ENCODE measurements around the gene KRTAP29-1.
"Not testable (repeated sequence)": the region's sequence is repeated elsewhere in the genome, so short reads cannot be mapped to it uniquely, and the experiment has no call there.

KRTAP29-1 gene

DNA sequence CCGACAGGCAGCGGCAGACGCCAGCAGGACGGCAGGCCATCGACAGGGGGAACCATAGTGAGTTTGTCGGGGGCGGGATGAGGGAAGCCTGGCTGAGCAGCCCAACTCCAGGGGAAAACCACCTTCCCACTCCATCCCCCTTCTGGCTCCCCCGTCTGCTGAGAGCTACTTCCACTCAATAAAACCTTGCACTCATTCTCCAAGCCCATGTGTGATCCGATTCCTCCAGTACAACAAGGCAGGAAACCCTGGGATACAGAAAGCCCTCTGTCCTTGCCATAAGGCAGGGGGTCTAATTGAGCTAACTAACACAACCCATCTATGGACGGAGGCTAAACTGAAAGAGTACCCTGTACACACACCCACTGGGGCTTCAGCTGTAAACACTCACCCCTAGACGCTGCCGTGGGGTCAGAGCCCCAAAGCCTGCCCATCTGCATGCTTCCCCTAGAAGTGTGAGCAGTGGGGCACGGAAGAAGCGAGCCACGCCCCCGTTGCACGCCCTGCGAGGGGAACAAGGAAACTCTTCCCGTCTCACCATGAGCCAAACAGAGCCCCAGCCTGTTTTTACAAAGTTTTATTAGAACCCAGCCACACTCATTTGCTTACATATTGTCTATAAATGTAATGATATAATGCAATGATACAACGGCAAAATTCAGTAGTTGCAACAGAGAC is 4.1 kb downstream of the KRTAP29-1 start:
- DNase-seq: no peak

DNA sequence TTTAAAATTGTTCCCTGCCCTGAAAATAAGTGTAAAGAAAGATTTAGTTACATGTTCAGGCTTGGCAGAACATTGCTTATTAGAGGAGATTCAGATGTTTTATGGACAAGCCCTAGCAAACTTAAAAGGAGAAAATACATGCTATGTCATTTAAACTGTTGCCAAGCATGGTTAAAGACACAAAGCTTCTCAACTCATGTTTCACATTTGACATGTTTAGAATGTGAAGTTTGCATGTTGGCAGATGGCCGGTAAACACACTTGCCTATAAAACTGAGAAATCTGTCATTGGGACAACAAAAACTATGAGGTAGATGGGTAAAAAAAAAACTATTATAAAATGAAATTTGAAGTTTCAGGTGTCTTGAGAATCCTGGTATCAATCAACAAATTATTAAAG is 5.8 kb downstream of the KRTAP29-1 start:
- DNase-seq: no peak

DNA sequence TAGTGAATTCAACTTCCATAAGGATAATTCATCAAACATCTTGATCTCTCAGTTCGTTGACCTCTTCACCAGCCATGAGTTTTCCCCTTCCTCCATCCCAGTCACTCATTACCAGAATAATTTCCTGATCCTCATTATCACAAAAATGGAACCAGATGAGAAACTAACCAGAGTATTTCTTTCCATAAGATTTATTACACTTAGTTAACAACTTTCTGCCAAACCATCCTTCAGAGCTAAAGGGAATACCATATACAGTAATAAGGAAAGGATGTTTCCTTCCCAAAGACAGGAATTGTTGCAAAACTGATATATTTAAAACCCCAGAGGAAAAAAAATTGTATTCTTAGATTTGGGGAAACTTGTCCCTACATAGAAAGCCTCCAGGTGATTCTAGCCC is 8.6 kb downstream of the KRTAP29-1 start:
- no peak for DNase-seq

DNA sequence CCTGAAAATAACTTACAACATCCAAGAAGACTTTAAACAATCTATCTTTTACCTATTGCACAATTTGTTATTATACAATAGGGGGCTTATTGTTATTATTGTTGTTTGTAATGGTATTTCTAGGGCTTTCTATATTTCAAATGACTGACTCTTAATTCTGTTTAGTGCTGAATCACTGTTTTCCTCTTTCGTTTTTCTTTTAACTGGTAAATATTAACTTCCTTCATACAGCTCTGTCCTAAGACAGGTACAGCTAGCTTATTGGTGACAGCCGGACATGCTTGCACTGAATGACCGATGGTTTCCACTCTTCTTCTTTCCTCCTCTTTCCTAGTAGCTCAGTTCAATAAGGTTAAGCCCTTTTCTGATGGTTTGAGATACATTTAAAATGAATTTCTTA is 15.6 kb downstream of the KRTAP29-1 start:
- no peak for DNase-seq

DNA sequence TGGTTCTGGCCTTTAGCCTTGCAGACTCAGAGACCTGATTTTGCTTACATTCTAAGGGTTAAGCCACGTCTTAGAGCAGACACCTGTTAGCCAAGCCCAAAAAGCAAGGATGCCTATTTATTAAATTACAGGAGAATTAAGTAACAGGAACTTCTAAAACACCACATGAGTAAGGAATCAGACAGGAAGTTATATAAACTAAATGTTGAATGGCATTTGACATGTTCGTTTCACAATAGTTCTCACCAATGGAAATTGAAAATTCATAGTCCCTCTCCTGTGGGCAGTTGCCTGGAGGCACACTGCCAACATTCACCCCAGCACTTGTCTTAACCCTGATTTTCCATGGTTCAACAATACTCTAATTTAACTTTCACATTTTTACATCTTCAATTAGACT is 18.1 kb downstream of the KRTAP29-1 start:
- DNase-seq: no peak

DNA sequence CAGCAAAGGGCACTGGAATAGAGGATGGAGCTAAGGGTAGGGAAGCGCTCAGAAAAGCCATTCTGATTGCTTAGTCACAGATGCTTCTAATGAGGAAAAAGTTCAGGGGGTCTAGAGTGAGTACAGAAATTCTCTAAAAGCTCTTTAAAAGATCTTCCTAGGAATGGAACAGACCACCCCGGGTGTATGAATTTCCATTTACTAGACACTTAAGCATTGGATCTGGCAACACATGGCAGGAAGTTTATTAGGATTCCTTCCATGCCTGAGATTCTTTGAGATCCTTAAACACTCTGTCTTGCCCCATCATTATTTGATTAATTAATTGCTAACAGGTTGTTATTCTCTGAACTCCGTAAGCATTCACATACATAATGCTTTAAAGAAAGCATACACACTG is 18.6 kb downstream of the KRTAP29-1 start:
- no peak for DNase-seq

DNA sequence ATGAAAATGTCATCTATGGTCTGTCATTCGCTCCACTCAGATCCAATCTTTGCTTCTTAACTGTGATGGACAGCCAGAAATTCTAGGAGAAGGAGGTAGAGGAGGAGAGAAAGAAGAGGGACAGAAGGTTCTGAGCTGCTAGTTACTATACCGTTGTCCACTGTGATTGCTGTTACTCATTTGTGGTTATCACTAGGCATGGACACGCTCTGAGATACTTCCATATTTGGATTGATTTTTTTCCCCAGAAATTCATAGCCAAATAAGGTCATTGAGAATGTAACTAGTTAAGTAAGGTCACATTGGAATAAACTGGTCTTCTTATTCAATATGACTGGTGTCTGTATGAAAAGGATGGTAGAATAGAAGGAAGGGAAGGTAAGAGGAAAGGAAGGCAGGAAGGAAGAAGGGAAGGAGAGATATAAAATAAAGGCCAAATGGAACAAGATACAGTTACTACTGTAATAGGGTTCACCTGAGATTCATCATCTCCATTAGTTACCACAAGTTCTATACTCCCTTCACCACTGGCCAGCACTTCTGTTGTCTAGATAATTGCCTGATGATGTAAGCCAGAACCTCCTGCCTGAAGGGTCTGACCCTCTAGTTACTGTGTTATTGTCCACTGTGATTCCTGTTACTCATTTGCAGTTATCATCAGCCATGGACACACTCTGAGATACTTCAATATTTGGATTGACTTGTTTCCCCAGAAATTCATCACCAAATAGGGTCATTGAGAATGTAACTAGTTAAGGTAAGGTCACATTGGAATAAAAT is 24.3 kb downstream of the KRTAP29-1 start:
- no peak for DNase-seq

DNA sequence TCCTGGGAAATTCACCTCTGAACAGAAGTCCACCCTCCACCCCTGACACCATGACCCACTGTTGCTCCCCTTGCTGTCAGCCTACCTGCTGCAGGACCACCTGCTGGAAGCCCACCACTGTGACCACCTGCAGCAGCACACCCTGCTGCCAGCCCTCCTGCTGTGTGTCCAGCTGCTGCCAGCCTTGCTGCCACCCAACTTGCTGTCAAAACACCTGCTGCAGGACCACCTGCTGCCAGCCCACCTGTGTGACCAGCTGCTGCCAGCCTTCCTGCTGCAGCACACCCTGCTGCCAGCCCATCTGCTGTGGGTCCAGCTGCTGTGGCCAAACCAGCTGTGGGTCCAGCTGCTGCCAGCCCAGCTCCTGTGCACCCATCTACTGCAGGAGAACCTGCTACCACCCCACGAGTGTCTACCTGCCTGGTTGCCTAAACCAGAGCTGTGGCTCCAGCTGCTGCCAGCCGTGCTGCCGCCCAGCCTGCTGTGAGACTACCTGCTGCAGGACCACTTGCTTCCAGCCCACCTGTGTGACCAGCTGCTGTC is 26.9 kb downstream of the KRTAP29-1 start, which contains the start of gene KRTAP9-7:
TSS of gene KRTAP9-7 (plus strand) at position 51 of the 543 bp plus-strand sequence. CDS start at position 51, 0 bp downstream.
- not testable (repeated sequence) for DNase-seq

DNA sequence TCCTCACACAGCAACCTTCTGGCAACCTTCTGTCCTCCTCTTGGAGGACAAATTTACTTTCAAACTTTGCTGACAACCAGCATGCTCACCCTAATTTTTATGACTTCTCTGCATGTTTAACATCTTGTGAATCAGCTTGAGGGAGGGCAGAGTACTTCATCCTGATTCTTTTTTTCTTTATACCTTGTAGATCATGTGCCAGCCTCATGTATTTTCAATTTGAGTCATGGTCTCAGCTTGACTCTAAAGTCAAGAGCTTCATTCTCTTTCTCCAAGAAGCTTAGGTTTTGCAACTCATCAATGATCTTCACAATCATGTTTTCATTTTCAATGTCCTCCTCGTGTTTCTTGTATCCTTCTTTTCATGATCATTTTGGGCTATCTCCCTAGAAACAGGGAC is 30.8 kb downstream of the KRTAP29-1 start:
- no peak for DNase-seq

DNA sequence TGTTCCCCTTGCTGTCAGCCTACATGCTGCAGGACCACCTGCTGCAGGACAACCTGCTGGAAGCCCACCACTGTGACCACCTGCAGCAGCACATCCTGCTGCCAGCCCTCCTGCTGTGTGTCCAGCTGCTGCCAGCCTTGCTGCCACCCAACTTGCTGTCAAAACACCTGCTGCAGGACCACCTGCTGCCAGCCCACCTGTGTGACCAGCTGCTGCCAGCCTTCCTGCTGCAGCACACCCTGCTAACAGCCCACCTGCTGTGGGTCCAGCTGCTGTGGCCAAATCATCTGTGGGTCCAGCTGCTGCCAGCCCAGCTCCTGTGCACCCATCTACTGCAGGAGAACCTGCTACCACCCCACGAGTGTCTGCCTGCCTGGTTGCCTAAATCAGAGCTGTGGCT is 31.3 kb downstream of the KRTAP29-1 start:
- DNase-seq: not testable (repeated sequence)

DNA sequence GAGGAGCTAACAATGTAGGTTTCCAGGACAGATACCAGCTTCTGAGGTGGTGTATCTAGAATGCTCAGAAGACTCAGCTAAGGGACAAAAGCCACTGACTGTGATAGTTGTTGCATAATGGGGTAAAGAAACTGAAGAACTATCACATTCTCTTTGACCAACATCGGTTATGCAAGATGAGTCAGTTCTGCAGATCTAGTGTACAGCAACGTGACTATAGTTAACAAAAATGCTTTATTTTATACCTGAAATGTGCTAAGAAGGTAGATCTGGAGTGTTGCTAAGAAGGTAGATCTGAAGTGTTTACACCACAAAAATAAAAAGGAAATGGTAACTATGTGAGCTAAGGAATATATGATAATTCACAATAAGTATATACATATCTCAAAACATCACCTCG is 34.9 kb downstream of the KRTAP29-1 start:
- DNase-seq: no peak

DNA sequence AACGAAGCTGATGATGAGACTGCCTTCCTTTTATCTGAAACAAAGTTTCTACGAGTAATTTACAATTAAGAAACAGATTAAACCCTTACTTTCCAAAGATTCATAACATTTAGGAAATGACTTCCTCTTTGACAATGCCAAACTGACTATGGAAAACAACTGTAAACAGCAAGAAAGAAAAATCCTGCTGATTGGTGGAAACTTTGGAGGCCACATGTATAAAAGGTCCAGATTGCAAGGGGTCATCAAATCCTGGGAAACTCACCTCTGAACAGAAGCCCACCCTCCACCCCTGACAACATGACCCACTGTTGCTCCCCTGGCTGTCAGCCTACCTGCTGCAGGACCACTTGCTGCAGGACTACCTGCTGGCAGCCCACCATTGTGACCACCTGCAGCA is 37.6 kb downstream of the KRTAP29-1 start, which contains the start of gene KRTAP9-6:
TSS of gene KRTAP9-6 (plus strand) at position 301 of the 400 bp plus-strand sequence. CDS start at position 301, 0 bp downstream.
- DNase-seq: no peak

DNA sequence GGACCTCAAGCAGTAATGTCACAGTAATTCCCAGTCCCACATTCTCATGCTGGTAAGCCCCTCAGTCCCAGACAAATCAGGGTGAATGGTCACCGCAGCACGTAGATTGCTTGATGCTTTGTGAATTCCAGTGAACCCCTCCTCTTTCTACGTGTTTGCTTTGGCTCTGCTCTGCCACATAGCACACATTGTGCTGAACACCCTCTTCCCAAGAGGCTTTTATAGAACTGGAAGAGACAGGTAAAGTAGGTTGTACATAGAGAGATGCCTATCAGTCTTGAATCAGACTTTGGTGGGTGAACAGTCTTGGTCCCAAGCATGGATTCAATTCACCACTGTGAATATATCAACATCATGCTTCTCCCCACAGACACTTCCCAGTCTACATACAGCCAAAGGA is 38.1 kb downstream of the KRTAP29-1 start:
- DNase-seq: no peak

DNA sequence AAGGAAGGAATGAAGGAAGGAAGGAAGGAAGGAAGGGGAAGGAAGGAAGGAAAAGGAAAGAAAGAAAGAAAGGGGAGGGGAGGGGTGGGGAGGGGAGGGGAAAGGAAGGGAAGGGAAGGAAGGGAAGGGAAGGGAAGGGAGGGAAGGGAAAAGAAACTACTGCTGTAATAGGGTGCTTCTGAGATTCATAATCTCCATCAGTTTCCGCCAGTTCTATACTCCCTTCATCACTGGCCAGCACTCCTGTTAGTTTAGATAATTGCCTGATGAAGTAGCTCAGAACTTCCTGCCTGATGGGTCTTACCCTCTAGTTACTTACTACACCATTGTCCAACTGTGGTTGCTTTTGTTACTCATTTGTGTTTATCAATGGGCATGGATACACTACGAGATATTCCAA is 39.4 kb downstream of the KRTAP29-1 start:
- DNase-seq: no peak

DNA sequence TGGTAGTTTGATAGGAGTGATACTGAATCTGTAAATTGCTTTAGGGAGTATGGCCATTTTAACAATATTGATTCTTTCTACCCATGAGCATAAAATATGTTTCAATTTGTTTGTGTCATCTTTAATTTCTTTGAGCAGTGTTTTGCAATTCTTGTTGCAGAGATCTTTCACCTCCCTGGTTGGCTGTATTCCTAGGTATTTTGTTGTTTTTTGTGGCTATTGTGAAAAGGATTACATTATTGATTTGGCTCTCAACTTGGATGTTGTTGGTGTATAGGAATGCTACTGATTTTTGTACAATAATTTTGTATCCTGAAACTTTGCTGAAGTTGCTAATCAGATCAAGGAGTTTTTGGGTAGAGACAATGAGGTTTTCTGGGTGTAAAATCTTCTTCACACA is 44.2 kb downstream of the KRTAP29-1 start:
- DNase-seq: no peak

DNA sequence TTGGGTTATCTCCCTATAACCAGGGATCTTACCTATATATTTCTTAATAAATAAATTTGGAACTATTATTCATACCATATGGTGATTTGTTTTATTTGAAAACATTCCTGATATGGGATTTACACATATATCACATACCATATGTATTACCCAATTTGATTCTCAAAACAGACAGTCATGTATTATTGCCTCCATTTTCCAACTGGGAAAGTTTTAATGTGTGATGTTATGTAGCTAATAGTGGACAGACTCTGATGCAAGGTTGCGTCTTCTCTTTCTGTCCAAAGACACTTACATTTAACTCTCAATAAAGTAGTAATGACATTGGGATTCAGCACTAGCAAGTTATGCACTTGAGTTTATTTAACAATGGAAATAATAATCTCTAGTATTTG is 46.4 kb downstream of the KRTAP29-1 start:
- no peak for DNase-seq

DNA sequence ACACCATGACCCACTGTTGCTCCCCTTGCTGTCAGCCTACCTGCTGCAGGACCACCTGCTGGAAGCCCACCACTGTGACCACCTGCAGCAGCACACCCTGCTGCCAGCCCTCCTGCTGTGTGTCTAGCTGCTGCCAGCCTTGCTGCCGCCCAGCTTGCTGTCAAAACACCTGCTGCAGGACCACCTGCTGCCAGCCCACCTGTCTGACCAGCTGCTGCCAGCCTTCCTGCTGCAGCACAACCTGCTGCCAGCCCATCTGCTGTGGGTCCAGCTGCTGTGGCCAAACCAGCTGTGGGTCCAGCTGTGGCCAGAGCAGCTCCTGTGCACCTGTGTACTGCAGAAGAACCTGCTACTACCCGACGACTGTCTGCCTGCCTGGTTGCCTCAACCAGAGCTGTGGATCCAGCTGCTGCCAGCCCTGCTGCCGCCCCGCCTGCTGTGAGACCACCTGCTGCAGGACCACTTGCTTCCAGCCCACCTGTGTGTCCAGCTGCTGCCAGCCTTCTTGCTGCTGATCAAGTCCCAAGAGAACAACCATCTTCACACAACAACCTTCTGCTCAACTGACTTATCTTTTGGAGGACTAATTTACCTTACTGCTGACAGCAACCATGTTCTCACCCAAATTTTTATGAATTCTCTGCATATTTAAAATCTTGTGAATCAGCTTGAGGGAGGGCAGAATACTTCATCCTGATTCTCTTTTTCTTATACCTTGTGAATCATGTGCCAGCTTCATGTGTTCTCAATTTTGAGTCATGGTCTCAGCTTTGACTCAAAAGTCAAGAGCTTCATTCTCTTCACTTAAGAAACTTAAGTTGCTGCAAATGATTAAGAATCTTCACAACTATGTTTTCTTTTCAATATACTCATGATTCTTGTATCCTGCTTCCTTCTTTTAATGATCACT is 47.0 kb downstream of the KRTAP29-1 start, which contains the start of gene KRTAP9-9:
TSS of gene KRTAP9-9 (plus strand) at position 4 of the 910 bp plus-strand sequence.
- DNase-seq: not testable (repeated sequence)

DNA sequence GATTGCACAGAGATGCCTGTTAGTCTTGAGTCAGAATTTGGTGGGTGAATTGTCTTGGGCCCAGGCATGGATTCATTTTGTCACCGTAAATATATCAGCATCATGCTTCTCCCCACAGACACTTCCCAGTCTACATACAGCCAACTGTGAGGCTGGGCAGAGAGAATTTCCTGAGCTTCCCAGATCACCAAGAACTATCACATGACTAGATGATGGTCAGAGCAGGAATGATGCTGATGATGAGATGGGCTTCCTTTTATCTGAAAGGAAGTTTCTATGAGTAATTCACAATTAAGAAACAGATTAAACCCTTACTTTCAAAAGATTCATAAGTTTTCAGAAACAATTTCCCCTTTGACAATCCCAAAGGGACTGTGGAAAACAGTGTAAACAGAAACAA is 47.8 kb downstream of the KRTAP29-1 start:
- no peak for DNase-seq
